ENCODE results near the gene IER3.

Gene IER3

DNA sequence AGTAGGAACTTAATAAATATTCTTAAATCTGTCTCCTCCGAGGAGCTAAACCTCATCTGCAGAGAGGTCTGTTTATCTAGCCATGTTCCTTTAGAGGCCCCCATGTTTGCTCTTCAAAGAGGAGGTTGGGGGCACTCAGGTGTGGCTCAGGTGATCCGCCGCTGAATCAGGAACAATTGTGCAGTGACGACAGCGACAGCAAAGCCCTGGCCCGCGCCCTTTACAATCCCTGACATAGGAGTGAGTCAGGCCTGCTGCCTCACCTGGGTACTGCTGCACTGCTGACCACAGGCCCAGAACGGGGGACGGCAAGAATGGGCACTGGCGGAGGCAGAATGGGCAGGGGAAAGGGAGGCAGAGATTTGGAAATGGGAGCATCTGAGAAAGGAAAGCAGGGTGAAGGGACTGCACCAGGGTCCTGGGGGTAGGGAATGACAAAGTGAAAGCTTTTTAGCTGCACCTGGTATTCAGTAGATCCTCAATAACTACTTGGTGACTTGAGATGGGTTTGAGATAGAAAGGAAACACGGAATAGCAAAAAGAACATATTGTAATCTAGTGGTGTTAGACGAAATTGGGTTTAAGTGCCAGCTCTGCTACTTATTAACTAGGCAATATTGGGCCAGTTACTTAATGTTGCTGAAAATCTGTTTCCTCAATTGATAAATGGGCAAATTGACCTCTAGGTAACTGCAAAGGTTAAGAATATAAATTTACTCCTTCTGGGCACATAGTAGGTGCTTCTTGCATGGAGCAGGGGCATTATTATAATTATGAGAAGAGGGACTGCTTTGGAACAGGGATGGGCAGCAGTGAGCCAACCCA, 5.4 kb upstream of the IER3 start:
- DNase-seq (ENCODE audit: extremely low read depth in 1 of 2, low read depth in 1 of 2), result no peak

DNA sequence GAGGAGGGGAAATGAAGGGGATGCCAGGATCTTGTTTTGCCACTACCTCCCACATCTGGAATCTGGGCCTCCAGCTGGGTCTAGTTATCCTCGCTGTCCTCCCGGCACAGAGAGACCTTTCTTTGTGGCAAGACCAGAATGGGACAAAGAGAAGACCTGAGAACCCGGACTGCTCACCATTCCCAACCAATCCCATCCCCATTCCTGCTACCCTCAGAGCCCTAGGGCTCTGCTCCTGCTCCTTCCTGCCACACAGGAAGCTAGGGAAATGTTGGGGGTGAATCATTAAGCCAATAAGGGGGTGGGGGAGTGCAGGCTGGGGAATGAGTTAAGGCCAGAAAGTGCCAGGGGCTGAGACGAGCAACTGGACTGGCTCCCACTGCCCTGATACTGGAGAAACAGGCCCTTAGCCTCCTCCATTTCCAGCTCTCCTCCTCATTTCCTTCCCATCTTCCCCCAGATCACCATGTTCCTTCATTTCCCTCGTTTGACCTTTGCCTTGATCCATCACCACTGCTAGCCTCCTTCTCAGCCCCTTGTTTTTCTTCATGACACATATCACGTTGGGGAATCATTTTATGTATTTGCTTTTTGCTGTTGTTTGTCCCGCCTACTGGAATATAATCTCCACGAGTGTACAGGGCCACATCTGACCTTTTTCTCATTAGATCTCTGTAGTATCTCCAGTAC, 4.6 kb upstream of the IER3 start:
- DNase-seq (ENCODE audit: extremely low read depth in 1 of 2, low read depth in 1 of 2), result no peak

DNA sequence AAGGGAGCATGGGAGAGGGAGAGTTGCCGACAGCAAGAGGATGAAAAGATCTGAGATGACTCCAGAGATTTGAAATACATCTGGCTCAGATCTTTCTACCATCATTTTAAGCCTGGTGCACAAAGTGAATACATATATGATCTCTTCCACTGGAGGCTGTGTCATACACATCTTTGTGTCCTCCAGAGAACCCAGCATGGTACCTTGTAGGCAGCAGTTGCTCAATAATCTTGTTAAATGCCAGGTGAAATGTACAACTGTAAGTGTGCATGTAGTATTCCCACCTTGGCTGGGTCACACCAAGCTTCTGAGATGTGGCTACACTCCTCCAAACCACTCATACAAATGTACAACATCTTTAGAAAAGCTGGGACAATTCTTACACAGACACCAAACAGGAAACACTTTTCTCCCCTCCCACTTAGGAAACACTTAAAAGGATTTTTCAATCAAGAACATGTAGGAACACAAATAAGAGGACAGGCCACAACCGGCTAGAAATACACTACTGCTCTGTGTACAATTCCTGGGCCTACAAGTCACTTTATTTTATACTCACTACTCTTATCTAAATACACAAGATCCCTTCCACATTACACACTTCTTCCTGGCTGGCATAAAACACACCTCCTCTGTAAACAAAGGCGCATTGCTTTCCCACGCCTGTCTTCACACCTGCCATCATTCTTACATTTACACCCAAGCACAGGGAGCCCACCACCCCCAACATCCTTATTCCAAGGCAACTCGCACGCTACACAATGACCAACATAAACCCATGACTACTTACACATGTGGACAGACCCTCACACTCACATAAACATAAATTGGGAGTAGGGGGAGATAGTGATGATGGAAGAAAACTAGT, 3.8 kb upstream of the IER3 start:
- DNase-seq (ENCODE audit: extremely low read depth in 1 of 2, low read depth in 1 of 2), result no peak

DNA sequence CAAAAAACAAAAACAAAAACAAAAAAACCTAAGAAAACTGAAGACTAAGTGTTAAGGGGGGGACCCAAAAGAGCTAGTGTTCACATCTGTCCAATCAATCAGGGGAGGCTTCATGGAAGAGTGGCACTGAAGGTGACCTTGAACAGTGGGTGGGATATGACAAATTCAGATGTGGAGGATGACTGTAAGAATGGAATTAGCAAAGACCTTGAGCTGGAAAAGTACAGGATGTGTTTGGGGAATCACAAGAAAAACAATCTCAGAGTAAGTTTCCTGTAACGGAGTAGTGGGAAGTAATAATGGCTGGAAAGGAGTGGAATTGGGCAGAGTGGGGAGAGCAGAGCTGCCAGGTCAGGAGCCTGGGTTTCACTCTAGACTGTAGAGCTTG, 2.9 kb upstream of the IER3 start:
- no peak for DNase-seq (ENCODE audit: extremely low read depth in 1 of 2, low read depth in 1 of 2)

DNA sequence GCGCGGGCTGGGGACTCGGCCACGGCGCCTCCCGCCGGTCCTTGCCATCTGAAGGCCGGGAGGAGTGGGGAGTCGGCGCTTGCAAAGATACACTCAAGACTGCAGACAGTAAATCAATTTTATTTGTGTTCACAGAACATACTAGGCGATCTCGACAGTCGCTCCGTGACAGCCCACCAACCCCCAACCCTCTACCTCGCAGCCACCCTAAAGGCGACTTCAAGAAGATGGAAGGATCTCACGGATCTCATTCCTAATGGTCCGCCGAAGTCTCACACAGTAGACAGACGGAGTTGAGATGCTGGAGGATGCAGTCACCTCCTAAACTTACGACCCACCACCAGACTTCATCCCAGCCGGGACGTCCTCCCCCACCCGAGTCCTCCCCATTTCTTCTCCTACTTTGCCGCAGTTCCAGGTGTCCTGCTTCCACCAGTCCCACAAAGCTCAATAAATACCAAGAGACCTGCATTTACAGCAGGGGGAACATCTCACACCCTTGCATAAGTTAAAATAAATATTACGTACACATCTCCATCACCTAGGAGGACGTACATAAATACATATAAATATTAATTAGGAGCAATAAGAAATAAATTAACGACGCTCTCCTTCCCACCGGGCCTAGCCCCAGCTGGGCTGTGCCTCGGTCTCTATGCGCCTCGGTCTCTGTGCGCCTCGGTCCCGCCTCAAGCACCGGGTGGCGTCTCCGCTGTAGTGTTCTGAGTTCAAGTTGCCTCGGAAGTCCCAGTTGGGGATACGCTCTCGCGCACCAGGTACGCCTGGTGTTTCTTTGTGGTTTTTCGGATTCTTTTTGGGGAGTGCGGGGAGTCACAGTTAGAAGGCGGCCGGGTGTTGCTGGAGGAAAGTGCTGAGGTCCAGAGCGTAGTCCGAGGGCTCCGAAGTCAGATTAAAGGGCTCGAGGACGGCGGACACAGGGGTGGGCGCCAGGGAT, 971 bp downstream of the IER3 start:
- no peak for DNase-seq (ENCODE audit: extremely low read depth in 1 of 2, low read depth in 1 of 2)

DNA sequence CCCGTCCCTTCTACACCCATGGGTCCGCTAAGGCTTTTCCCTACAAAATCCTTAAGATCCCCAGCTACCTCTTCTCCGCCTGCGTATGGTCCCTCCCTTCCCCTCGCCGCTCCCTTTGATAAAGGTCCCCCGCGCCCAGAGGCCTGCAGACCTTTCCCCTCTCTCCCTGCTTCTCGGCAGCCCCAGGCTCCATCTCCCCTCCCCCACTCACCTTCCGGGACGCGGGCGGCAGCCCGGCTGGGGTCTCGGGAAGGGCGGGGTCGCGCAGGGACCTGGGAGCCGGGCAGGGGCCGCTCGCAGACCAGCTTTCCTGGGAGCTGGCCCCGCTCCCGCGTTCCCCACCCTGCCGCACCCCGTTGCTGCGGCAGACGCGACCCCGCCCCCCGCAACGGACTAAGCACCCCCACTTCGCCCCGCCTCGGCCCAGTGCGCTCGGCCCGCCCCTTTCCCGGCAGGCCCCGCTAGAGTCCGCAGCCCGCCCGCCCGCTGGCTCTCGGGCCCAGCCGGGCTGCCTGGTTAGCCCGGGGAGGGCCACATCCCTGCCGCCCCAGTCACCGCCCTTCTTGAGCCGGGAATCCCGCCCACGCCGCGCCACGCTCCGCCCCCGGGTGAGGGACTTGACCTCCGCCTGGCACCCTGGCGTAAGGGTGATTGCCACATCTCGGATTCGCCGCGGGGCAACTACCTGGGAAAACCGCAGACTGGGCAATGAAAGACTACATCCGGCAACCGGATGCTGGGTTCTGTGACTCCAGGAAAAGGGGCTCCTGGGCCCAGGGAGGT, 1.8 kb downstream of the IER3 start, which contains the start of gene FLOT1:
Gene FLOT1, minus strand, starts transcription at position 372 of the 783 bp plus-strand sequence. CDS start 498 bp downstream, outside the sequence.
- peak; percentile 57 to 71 for DNase-seq (ENCODE audit: extremely low read depth in 1 of 2, low read depth in 1 of 2)

DNA sequence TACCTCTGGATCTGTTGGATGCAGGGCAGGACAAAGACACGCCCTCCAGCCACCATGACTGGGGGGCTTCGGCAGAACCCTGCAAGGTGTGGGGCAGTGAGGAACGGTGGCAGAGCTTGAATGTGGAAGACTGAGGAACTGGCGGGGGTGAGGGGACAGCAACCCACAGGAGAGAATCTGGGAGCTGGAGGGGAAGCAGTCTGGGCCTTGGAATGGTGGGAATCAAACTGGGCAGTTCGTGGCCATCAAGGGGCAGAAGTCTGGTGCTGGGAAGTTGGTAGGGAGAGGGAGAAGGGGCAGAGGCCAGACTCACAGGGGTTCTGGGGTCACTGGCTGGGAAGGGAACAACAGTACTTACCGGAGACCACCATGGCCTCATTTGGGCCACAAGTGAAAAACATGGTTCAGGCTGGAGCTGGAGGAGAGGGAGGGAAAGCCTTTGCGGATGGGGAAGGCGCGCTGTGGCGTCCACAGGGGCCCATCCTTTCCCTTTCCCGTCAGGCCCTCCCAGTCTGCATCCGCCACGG, 2.5 kb downstream of the IER3 start:
- DNase-seq (ENCODE audit: extremely low read depth in 1 of 2, low read depth in 1 of 2), result no peak

DNA sequence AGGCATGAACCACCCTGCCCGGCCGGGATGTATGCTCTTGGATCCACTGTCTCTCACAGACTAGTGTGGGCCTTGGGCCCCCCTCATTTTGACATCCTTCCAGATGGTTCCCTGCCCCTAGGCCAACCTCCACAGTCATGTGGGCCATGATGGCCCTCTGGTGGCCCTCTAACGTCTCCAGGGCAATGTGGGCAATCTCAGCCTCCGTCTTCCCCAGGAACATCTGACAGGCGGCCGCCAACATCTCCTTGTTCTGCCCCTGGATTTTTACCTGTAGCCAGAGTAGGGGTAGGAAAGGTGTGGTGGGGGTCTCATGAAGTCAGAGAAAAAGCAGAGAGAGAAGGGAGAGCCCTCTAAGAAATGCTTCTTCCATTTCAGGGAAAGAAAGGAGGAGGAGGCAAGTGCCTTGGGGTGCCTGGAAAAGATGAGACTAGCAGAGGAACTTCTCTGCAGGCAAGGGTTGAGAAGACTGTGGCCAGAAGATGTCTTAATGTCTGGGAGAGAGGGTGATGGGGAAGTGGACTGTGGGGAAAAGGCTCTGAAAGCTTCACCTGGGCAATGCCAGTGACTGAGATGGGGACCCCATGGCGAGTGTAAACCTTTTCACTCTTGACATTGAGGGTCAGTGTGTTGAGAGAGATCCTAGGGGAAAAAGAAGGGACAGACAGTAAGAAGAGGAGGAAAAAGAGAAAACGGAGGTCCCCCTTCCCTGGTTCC, 3.1 kb downstream of the IER3 start:
- no peak for DNase-seq (ENCODE audit: extremely low read depth in 1 of 2, low read depth in 1 of 2)

DNA sequence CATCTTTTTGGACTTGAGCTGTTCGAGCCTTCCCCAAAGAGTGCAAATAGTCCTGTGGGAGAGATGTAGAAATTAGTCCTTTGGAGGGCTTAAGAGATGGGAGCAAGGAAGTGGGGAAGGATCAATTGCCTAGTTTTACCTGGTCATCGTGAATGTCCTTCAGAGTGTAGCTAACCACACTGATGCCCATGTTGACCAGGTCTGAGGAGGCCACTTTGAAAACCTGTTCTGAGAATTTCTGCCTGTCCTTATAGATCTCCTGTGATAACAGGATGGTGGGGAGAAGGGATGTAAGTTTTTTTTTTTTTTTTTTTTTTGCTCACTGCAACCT, 3.8 kb downstream of the IER3 start:
- DNase-seq (ENCODE audit: extremely low read depth in 1 of 2, low read depth in 1 of 2), result no peak

DNA sequence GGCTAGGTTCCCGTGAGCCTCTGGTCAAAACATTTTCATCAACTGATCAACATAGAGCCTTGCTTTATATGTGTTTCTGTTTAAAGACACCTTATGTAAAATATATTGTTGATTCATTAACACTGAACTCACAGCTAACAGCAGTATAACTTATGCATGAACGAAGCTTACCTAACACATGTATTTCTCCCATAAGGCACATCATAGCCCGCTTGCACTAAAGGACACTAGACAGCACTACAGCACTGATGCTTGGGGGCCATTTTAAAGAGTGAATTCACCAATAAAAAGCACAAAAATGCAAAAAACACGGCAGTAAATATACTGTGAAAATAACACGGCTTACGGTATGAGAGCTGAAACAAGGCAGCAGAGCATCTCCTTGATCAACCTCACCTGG, 5.8 kb downstream of the IER3 start:
- DNase-seq (ENCODE audit: extremely low read depth in 1 of 2, low read depth in 1 of 2), result no peak

DNA sequence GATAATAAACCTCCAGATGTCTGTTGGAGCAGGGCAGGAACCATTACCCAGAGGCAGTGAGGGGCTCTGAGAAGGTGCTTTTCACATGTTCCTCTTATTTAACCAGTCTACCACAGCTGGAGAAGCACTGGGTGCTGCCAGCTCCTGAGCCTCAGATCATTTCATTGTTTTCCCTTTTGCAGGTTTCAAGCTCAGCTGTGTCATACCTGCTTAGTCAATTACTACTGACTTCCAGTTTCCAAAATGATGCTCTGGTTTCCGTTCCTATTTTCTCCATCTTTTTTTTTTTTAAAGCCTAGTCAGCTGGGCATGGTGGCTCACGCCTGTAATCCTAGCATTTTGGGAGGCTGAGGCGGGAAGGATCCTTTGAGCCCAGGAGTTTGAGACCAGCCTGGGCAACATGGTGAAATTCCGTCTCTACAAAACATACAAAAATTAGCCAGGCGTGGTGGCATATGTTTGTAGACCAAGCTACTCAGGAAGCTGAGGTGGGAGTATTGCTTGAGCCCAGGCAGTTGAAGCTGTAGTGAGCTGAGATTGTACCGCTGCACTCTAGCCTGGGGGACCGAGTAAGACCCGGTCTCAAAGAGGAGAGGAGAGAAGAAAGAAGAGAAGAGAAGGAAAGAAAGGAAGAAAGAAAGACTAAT, 8.6 kb downstream of the IER3 start:
- no peak for DNase-seq (ENCODE audit: extremely low read depth in 1 of 2, low read depth in 1 of 2)

DNA sequence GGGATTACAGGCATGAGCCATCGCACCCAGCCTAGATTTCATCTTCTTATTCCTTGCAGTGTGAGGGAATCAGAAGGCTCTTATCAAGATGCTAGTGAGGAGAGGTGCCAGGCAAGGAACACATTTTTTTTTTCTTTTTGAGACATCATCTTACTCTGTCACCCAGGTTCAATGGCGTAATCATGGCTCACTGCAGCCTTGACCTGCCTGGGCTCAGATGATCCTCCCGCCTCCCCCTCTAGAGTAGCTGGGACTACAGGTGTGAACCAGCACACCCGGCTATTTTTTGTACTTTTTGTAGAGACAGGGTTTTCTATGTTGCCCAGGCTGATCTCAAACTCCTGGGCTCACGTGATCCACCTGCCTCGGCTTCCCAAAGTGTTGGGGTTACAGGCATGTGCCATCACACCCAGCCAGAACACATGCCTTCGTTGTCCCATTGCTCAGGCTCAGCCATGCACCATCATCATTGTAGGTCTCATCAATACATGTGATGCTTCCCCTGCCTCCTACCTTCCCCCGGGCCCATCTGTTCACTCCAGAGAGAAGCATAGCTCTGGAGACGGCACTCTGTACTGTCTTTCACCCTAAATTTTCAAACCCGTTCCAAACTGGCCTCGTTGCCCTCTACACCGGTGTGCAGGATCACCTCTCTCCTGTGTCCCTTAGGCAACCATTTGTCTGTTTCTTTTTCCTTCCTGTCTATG, 12.0 kb downstream of the IER3 start:
- no peak for DNase-seq (ENCODE audit: extremely low read depth in 1 of 2, low read depth in 1 of 2)

DNA sequence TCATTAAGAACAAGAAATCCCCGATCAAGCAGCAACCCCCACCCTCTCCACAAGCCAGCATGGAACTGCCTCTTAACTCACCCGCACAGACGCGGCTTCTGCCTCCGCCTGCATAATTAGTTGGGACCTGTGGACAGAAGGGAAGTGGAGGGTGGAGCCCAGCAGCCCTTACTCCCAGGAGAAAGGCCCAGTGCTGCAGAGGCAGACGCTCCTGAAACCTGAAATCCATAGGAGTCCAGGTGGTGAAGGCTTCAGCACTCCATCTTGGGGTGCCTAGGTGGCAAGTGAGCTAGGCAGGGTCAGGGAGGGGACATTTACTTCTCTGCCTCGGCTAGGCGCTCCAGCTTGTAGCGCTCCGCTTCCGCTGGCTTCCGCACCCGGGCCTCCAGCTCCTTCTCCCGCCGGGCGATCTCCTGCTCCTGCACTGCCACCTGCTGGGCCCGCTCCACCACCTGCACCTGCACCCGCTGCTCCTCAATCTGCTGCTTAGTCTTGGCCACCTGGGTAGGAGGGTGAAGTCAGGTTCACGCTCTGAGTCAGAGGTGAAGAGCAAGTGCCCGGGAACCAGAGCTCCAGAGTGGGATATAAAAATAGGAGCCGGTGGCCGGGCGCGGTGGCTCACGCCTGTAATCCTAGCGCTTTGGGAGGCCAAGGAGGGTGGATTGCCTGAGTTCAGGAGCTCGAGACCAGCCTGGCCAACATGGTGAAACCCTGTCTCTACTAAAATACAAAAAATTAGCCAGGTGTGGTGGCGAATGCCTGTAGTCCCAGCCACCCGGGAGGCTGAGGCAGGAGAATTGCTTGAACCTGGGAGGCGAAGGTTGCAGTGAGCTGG, 13.5 kb downstream of the IER3 start:
- DNase-seq (ENCODE audit: extremely low read depth in 1 of 2, low read depth in 1 of 2), result peak; percentile 59 to 73

DNA sequence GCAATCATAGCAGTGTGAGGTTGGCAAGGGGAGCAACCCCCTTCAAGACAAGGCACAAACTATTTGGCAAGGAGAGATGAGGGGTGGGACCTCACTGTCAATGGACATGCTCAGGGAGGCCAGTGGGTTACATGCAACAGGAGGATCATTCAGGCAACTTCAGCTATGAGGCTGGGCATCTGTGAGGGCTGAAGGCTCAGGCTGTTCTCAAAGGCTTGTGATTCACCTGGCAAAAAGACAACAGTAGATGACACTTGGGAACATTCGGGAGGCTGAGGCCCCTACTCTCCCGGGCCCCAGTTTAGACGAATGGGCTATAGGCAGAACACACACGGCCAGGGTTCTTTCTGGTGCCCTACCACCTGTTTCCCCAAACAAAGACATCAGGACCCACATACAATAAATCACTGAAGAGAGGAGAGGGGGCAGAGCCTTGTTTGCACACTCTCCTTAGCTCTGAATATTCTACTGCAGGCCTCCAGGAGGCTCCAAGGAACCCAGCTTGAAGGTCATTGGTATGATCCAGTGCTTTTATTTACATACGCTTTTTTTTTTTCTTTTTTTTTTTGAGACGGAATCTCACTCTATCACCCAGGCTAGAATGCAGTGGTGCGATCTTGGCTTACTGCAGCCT, 16.3 kb downstream of the IER3 start:
- DNase-seq (ENCODE audit: extremely low read depth in 1 of 2, low read depth in 1 of 2), result no peak

DNA sequence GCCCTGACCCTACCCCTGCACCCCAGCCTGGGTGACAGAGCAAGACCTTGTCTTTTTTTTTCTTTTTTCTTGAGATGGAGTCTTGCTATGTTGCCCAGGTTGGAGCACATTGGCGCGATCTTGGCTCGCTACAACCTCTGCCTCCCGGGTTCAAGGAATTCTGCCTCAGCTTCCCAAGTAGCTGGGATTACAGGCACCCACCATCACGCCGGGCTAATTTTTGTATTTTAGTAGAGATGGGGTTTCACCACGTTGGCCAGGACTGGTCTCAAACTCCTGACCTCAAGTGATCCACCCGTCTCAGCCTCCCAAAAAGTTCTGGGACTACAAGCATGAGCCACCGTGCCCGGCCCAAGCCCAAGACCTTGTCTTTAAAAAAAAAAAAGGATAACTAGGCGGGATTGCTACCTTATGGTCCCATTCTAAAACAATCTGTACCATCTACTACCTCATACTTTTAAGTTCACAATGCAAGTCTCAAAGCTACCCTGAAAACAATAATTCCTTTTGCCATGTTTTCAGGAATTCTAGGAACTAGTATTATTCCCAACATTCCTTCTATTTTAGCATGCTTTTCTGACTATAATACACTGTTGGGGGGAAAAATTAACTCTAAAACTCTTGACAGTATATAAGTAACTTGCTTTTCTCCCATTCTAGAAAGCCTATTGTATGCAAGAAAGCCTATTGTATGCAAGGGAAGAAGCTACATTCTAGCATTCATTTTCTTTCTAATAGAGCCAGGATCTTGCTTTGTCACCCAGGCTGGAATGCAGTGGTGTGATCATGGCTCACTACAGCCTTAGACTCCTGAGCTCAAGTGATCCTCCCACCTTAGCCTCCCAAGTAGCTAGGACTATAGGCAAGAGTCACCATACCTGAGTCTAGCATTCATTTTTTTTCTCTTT, 17.6 kb downstream of the IER3 start:
- no peak for DNase-seq (ENCODE audit: extremely low read depth in 1 of 2, low read depth in 1 of 2)
